HL-60/S4 treated with phorbol 12-myristate 13-acetate at 8.2 ng/mL for 4 days and 3 days (cell line): Measurements from ENCODE around the gene COQ10A.
"Not testable (repeated sequence)": the region's sequence is repeated elsewhere in the genome, so short reads cannot be mapped to it uniquely, and the experiment has no call there.

Source experiments
- in situ Hi-C: fragments of 300-500 bp; cut with MboI; formaldehyde crosslinking; loops from 2 replicates; pipeline ENCODE4 v1.15.0; 2022; ENCODE audit warnings: low sequenced_read_pairs

Gene COQ10A

DNA sequence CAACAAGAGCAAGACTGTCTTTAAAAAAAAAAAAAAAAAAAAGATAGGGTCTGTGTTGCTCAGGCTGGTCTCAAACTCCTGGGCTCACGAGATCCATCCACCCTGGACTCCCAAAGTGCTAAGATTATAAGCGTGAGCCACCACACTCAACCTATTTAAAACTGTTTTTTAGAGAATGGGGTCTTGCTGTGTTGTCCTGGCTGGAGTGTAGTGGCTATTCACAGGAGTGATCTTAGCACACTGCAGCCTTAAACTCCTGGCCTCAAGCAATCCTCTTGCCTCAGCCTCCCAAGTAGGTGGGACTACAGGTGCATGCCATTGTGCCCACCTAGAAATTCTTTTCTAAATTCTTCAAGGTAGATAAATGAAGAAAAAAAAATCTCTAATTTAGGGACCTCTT is 7.6 kb downstream of the COQ10A start:
- in situ Hi-C loops = no loop called here

DNA sequence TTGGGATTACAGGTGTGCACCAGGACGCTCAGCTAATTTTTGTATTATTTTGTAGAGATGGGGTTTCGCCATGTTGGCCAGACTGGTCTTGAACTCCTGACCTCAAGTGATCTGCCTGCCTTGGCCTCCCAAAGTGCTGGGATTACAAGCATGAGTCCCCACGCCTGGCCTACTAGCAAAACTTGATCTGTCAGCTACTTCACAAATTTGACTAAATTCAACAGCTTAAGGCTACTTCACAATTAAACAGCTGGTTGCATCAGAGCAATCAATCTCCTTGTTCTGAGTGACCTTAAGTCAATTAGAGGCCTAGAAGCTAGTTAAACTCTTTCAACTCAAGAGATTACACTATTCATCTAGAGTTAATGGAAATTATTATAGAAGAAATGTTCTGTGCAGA is 12.2 kb downstream of the COQ10A start:
- in situ Hi-C loops = no loop called here

DNA sequence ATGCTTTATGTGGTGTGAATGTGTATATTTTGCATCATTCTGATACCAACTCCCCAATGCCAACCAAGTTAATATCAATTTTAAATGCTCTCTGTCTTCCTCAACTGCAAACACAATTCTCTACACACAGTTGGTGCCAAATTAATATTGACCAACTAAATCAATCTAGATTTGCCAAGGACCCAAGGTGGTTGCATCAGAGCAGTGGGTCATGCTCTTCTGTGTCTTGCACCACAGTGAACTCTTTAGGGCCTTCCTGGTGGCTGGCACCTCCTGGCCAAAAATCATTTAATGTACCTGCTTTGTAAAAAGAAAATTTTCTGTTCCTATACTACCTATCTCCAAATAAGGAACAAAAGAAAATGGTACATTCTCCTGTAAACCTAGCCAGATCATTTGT is 14.1 kb downstream of the COQ10A start:
- in situ Hi-C loops = no loop called here

DNA sequence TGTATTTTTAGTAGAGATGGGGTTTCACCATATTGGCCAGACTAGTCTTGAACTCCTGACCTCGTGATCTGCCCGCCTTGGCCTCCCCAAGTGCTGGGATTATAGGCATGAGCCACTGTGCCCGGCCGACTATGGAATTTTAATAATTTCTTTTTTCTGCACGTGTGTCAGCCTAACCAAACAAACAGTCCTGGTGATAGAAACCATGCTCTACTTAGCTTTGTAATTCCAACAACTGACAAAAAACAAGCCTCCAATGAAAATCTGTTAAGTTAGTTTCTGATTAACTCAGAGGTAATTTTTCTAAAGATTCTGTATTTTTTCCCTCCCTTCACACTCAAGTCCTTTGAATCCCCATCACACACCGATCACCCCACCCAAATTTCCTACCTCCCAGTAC is 15.3 kb downstream of the COQ10A start:
- in situ Hi-C loops = no loop called here

DNA sequence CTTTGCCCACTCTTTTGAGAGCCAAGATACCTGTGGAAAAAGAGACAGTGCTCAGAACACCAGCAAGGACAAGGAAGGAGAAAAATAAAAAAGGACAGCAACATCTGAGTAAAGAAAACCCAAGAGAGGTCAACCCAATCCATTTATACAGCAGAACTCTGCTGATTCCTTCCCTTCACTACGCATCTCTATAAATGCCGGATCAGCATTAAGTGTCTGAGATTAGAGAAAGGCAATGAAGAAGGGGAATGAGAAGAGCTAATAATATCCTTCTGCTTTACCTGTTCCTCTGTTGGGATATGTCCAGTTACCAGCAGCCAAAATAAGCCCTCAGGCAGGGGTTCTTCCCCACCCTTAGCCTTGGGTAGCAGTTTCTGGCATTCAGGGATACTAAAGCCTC is 15.8 kb downstream of the COQ10A start:
- in situ Hi-C loops = no loop called here

DNA sequence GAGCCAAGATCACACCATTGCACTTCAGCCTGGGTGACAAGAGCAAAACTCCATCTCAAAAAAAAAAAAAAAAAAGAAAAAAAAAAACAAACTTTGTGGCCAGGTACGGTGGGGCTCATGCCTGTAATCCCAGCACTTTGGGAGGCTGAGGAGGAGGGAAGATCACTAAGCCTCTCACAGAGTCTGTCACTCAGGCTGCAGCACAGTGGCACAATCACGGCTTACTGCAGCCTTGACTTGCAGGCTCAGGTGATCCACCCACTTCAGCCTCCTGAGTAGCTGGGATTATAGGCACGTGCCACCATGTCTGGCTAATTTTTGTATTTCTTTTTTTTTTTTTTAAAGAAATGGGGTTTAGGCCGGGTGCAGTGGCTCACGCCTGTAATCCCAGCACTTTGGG is 17.5 kb downstream of the COQ10A start:
- in situ Hi-C loops = not testable (repeated sequence)

DNA sequence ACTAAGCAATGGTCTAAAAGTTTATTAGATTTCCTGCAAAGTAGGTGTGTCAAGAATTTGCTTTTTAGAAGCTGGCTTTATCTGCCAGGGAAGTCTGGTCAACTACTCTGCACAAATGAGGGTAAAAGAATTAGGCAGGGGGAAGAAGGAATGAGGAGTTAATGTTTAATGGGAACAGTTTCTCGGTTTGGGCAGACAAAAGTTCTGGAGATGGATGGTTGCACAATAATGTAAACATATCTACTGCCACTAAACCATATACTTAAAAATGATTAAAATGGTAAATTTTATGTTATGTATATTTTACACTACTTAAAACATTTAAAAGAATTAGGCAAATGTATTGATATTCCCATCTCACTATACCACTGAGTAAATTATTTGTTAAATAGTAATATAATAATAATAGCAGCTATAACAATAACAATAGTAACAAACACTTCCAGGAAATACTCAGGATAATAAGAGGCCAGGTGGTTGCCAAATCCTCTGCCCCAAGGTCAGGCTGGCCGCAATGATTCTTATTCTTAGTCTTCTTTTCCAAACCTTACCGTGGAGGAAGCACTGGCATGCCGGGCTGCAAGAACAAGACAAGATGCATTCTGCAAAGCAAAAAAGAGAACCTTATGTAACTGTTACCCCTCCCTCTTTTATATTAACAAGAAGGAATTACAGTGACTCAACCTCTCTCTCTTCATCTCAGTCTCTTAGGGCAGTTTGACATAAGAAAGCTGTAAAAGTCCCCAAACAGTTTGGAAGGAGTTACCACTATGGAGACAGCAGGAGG is 19.5 kb downstream of the COQ10A start:
- in situ Hi-C loops = no loop called here

DNA sequence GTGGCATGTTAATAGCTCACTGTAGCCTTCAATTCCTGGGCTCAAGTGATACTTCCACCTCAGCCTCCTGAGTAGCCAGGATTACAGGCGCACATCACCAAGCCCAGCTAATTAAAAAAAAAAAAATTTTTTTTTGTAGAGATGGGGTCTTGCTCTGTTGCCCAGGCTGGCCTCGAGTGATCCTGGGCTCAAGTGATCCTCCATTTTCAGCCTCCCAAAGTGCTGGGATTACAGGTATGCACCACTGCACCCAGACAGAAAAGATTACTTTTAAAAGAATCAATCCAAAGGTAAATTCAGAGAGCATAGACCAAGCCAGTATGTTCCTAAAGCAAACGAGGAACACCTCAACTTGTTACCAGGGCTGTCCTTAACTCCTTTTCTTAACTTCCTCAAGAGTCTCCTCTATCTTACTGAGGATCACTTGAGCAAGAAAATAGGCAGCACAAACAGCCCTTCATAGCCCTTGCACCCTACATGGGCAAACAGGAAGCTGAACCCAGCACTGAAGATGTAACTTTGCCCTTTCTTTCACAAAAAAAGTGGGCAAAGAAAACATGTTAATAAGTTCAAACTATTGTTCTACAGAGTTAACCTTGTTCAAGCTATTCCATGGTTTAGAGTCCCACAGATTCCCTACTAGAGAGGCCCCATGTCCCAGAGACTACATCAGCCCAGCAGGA is 22.1 kb downstream of the COQ10A start:
- in situ Hi-C loops = no loop called here

DNA sequence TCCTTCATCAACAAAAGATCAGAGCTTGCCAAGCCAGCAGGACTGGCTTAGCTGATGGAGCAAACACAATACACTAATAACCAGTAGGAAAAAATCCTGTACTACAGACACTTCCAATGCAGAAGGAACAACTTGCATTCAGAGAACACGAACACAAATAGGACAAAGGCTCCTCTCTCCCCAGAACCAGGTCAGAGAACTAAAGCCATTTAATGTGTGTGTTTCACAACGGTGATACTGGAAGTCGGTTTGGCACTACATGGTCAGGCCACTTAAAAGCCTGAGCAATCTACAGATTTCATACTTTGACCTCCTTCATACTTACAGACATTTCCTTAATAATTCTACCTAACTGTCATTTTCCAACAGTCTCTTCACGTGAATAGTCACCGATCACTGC is 27.1 kb downstream of the COQ10A start:
- in situ Hi-C loops = no loop called here

DNA sequence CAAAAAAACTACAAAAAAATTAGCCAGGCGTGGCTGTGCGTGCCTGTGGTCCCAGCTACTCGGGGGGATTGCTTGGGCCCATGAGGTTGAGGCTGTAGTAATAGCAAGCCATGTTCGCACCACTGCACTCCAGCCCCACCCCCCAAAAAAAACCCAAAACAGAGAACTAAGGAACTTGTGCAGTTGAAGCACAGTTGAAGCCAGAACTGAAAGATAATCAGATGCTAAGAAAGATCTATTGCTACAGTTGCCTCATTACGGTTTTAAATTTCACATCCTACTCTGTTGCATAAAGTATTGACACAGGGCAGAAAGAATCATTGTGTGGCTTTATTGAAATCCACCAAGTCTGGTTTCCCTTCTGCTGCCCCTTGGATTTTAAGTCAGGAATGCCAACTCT is 29.6 kb downstream of the COQ10A start:
- in situ Hi-C loops = no loop called here

DNA sequence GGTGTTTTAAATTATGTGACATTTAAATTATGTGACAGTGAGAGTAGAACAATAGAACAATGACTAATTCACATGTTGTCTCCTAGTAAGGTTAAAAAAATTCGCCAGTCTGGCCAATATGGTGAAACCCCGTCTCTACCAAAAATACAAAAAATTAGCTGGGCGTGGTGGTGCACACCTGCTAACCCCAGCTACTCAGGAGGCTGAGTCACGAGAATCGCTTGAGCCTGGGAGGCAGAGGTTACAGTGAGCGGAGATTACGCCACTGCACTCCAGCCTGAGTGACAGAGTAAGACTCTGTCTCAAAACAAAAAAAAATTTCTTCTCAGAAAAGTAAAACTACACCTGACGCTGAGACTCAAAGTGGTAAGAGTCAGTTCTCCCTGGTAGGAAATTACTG is 30.7 kb downstream of the COQ10A start:
- in situ Hi-C loops = no loop called here

DNA sequence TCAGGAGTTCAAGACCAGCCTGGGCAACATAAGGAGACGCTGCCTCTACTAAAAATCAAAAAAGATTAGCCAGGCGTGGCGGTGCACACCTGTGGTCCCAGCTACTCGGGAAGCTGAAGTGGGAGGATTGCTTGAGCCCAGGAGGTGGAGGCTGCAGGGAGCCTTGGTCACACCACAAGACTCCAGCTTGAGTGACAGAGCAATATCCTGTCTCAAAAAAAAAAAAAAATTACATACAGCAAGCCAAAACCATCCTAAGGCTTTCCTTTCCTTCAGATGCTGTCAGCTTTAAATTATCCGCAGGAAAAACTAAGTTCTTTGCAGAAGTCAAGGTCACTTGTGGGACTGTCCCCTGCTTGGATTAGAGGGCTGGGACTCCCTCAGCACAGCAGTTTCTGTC is 32.1 kb downstream of the COQ10A start:
- in situ Hi-C loops = no loop called here

DNA sequence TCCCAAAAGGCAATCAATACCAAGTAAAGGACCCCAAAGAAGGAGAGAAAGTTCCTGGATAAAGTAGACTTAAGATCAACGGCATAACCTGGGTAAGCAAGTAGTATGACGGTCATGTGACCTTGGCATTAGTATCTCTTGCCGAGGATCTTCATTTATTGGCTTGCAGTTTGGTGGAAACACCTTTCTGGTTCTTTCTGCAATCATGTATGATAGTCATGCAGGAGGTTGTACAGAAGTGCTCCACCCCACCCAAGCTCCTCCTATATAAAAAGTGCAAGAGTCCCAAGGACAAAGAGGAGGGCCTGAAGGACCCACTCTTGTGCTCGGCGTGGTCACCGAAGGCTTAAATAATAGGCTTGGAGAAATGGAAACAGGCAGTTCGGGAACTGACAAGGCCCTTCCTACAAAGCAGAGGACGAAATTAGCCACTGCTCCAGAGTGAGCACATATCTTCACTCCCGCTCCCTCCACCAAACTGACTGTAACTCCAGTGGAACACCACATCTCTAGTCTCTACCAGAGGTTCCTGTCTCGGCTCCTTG is 32.6 kb downstream of the COQ10A start:
- in situ Hi-C loops = no loop called here

DNA sequence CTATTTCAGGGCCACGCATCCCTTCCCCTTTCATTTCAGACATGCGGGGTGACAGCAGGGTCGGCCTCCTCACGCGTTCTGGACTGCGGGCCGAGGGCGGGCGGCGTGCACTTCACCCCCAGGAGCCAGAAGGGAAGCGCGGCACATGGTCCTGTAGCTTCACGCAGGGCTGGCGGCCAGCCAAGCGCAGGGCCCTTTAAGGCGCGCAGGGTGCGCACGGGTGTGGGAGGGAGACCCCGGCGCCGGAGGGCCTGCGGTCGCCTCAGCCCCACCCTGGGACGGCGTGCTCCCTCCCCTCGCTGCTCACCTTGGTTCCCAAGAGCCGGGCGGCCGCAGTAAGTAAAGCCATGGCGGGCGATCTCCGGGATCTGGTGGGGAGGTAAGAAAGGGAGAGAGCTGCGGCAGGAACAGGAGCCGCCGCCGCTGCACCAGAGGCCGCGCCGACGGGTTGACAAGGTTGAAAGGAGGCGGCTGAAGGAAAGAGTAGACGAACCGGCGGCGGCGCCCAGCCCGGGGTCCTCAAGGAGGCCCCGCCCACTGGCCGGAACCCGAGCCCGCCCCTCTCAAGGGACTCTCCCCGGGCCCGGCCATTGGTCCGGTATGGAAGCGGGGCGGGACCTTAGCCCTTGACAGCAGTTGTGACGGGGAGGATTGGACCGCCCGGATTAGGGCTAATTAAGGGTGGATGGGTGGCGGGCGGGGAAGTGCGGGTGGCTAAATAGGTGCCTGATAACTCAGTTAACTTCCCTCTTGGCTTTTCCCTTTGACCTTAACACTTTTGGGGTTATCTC is 33.3 kb downstream of the COQ10A start, which contains the start of gene CS:
TSS of gene CS (minus strand) at position 478 of the 791 bp plus-strand sequence. CDS start at position 349, 129 bp downstream.
- in situ Hi-C loops = no loop called here

DNA sequence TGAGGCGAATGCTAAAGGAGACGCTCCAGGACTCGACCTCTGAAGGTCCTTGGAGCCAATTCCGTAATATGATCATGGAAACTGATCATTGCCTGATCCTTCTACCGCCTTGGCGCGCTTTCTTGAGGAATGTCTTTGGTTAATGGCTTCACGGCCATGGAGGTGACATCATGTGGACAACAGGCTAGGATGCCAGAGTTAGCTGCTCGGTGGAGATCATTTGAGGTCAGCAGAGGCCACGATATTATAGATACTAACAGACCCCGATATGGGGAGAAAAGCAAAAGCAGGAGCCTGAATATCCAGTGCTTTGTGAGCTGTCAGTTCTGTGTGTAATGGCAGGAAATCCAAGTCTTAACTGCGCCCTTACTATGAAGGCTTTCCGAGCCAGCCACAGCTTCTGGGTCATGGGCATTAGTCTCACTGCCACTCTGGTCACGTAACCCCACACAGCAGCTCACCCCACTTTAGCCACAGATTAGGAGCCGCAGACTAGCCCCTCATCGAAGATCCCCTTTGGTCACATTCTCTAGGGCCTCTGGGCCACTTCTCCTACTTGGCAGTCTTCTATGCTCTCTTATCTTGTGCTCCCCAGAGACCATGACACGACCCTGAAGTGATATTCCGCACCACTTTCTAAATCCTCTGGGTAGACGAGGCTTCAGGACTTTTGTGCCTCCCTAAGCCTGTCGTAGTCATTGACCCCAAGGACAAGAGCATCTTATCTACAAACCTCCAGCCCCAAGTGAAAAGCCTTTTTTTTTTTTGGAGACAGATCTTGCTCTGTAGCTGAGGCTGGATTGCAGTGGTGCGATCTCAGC is 34.1 kb downstream of the COQ10A start:
- in situ Hi-C loops = no loop called here

DNA sequence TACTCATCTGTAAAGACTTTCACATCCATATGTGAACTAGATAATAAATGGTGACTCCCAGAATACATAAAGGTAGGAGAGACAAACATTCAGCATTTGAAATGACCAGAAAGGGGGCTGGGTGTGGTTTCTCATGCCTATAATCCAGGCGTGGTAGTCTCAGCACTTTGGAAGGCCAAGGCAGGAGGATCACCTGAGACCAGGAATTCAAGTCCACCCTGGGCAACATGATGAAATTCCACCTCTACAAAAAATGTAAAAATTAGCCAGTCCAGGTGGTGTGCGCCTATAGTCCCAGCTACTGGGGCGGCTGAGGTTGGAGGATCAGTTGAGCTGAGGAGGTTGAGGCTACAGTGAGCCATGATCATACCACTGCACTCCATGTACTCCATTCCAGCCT is 37.5 kb downstream of the COQ10A start:
- in situ Hi-C loops = no loop called here

DNA sequence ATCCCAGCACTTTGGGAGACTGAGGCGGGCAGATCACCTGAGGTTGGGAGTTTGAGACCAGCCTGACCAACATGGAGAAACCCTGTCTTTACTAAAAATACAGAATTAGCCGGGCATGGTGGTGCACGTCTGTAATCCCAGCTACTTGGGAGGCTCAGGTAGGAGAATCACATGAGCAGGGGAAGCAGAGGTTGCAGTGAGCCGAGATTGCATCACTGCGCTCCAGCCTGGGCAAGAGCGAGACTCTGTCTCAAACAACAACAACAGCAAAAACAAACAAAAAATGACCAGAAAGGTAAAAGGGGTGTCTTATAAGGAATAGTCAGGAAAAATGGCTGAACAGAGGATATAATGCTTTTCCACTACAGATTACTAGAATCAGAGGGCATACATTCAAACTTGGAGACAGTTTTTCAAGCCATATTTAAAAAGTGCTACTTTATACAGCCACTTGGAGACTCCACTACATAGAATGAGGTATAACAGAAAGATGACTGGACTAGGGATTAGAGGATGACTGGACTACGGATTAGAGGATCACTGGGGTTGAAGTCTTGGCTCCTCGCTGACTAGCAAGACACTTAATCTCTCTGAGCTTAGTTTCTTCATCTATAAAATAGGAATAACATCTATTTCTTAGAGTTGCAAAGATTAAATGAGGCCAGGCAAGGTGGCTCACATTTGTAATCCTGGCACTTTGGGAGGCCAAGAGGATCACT is 38.3 kb downstream of the COQ10A start:
- in situ Hi-C loops = no loop called here

DNA sequence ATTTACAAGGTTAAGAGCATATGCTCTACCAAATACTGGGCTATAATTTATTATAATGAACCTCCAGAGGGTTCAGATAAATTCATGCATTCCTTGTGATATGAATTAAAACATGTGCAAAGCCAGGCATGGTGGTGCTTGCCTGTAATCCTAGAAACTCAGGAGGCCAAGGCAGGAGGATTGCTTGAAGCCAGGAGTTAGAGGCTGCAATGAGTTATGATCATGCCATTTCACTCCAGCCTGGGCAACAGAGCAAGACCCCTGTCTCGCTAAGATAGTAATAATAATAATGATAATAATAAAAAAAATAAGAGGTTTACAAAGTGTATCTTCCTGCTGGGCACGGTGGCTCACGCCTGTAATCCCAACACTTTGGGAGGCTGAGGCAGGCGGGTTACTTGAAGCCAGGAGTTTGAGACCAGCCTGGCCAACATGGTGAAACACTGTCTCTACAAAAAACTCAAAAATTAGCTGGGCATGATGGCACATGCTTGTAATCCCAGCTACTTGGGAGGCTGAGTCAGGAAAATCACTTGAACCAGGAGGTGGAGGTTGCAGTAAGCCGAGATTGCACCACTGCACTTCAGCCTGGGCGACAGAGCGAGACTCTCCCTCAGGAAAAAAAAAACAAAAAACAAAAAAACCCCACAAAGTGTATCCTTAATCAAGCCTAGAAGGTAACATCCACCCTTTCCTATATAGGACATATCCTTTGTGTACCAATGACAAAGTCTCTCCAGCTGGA is 40.7 kb downstream of the COQ10A start:
- in situ Hi-C loops = no loop called here

DNA sequence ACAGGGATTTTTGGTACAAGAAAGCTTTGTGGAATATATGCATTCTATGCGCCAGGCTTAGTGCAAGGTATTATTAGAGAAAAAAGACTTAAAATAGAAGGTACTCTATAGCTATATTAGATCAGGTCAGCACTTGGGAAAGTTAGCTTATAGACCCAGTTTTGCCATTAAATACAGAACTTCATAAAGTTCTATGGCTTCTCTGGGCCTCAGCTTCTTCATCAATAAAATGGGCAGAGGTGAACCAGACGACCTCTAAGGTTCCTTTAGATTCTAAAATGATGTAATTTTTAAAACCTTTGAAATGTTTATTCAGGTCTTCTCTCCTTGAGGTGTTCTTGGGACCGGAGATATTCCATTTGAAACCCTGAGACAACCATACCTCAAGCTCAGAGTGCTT is 42.0 kb downstream of the COQ10A start:
- in situ Hi-C loops = no loop called here
